ENCODE measurements around the gene PDGFRB. TPM values are rescaled to one million over a fixed set of nuclear protein-coding genes. Genes with fewer than 3 reads are reported as not detected.

Gene PDGFRB
- 0.13 to 1.0 TPM (median 0.47 TPM) in 5 replicates for total RNA-seq (2022; extraction: Qiagen RNA extraction; ENCODE audit: low read depth)

DNA sequence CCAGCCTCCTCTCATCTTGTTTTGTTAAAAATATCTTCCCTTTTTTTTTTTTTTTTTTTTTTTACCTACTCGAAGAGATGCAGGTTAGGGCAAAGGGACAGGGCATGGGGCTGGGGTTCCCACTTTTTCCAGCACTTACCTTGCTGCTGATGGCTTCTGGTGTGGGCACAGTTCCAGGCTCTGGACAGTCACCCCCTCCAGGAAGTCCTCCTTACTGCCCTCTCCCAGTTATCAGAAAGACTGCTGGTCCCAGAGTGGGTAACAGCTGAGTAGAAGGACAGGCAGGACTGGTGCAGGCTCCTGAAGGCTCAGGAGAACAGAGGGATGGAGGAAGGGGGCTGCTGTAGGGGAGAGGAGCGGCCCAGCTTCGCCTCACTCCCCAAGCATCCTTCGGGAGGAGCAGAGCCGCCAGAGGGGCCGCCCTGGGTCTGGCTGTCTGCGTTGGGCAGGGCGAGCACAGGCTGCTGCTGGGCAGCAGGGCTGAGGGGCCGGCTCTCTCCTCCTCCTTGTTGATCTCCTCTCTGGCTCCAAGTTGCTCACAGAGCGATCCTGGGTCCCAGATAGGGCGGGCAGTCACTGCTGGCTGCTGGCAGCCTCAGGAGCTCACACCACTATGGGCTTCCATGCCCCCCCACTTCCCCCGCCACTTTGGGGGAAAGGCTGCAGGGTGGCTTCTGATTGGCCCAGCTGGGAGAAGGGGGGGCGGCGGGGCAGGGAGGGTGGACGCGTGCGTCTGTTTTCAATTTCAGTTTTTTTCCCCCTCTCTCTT is at the start of gene PDGFRB:
Gene PDGFRB (minus strand): TSS at position 588 of the 769 bp plus-strand sequence. CDS start 18,798 bp downstream, outside the sequence.

DNA sequence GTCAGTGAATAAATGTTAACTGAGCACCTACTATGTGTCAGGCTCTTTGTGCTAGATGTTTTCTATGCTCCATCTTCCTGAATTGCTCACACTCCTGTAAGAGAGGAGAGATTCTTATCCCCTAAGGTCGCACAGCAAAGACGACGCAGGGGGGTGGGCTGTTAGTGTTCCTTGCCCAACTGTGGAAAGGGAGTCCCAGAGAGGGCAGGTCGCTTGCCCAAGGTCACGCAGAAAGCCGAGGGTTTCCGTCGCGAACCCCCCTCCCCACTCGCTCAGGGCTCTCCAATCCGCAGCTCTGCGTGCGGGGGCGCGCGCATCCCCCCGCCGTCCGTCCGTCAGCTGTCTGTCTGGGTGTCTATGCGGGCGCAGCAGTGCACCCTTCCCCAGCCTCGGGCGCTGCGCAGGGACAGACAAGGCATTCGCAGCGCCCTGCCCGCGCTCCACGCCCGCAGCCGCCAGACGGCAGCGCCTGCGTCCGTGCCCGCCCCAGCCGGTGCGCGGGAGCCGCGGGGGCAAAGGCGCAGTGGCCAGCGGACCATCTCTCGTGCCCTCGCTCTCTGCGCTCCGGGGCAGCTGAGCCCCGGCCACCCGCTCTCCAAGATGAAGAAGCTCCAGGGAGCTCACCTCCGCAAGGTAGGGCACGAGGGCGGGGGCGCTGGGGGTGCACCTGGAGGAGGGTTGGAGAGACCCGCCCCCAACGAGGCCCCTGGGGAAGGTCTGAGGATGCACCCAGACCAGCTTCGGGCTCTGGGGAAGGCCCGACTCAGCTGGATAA is 34.3 kb upstream of the PDGFRB start, which contains the start of gene SLC6A7:
Gene SLC6A7 (plus strand): TSS at position 335 of the 775 bp plus-strand sequence. CDS start 266 bp downstream, at position 601.

GRCh38 chr5:150166650-150167511 is 11.2 kb upstream of the PDGFRB start, which contains the start of gene CDX1:
TSS of gene CDX1 (plus strand) at chr5:150166778. CDS start at chr5:150166877, 99 bp downstream.

DNA sequence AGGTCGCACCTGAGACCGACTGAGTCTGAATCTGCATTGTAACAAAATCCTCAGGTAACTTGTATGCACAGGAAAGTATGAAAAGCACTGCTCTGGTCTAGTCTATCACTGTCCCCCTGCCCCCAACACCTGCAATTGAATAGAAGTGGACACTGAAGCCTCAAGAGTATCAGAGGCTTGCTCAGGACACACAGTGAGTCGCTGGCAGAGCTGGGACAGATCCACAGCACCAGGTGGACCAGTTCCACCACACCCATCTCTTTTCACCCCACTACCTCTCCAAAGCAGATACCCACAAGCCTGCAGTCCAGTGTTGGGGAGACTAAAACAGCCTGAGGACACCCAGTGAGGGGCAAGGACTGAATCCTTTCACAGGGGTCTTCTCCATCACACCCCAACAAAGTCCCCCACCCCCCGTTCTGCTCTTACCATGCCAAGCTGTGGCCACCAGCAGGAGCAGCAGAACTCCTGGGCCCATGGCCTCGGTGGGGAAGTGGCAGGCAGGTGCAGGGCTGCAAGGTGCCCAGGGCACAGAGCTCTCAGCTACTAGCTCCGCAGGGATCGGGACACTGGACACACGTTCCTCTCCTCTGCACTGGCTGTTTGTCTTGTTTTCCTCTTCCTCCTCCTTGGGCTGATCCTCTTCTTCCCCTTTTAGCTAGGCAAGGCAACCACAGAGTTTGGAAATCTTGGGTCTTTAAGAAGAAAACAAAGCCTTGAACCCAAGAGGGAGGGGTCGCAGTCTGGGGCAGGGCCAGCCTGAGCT is 69.5 kb downstream of the PDGFRB start, which contains the start of gene CSF1R:
Gene CSF1R (minus strand): TSS at position 605 of the 766 bp plus-strand sequence. CDS start 127 bp downstream, at position 478.

Other genes starting within 250 kb of the PDGFRB start
- 0.19 to 0.38 TPM (median 0.25 TPM) in 5 replicates for gene PDE6A, start 211.1 kb downstream of the PDGFRB start, total RNA-seq (2022; extraction: Qiagen RNA extraction; ENCODE audit: low read depth)
- 24.1 to 59.9 TPM (median 50.6 TPM) in 5 replicates for gene SLC26A2, start 195.1 kb downstream of the PDGFRB start, total RNA-seq (2022; extraction: Qiagen RNA extraction; ENCODE audit: low read depth)
- 5.2 to 8.2 TPM (median 5.8 TPM) in 5 replicates for gene TIGD6, start 155.2 kb downstream of the PDGFRB start, total RNA-seq (2022; extraction: Qiagen RNA extraction; ENCODE audit: low read depth)
- 25.1 to 34.0 TPM (median 32.9 TPM) in 5 replicates for gene HMGXB3, start 155.1 kb downstream of the PDGFRB start, total RNA-seq (2022; extraction: Qiagen RNA extraction; ENCODE audit: low read depth)
- gene CSF1R, start 69.3 kb downstream of the PDGFRB start, total RNA-seq (2022; extraction: Qiagen RNA extraction; ENCODE audit: low read depth), result 0.06 to 0.33 TPM (median 0.15 TPM) in 4 of 5 replicates, not detected in the other
- gene CDX1, start 10.9 kb upstream of the PDGFRB start, total RNA-seq (2022; extraction: Qiagen RNA extraction; ENCODE audit: low read depth), result not detected in 5 replicates
- 0.04 TPM in 2 of 5 replicates, not detected in the others for gene SLC6A7, start 34.2 kb upstream of the PDGFRB start, total RNA-seq (2022; extraction: Qiagen RNA extraction; ENCODE audit: low read depth)
- 0.69 to 1.1 TPM (median 0.98 TPM) in 5 replicates for gene CAMK2A, start 133.9 kb upstream of the PDGFRB start, total RNA-seq (2022; extraction: Qiagen RNA extraction; ENCODE audit: low read depth)
- gene ARSI, start 147.1 kb upstream of the PDGFRB start, total RNA-seq (2022; extraction: Qiagen RNA extraction; ENCODE audit: low read depth), result 22.1 to 46.5 TPM (median 38.3 TPM) in 5 replicates
- 67.9 to 86.5 TPM (median 85.0 TPM) in 5 replicates for gene TCOF1, start 201.9 kb upstream of the PDGFRB start, total RNA-seq (2022; extraction: Qiagen RNA extraction; ENCODE audit: low read depth)